HepG2 (cell line): ENCODE data around the gene EEA1. TPM values are rescaled to one million over a fixed set of nuclear protein-coding genes. Genes with fewer than 3 reads are reported as not detected.

Source experiments
- GABPA ChIP-seq, 2 experiments: IDR thresholded peaks; 2 replicates each; pipeline ENCODE4 v1.6.1; 2011 to 2016; ENCODE audit warnings: low read depth in 2 of 2, low read length in 1 of 2, missing biosample characterization in 1 of 2, missing genetic modification characterization in 1 of 2
- HMG20A ChIP-seq: IDR thresholded peaks from 2 replicates; pipeline ENCODE4 v1.6.1; 2016; ENCODE audit warnings: borderline replicate concordance
- HNF4A ChIP-seq: sonication (generic); formaldehyde crosslinking; IDR thresholded peaks from 2 replicates; pipeline ENCODE4 v1.4.0; 2020; ENCODE audit warnings: missing genetic modification reagents
- IRF2 ChIP-seq: IDR thresholded peaks from 2 replicates; pipeline ENCODE4 v1.6.1; 2018; ENCODE audit warnings: missing genetic modification reagents, missing compliant biosample characterization
- KAT8 ChIP-seq: IDR thresholded peaks from 2 replicates; pipeline ENCODE4 v1.6.1; 2016; ENCODE audit warnings: missing genetic modification reagents, missing compliant biosample characterization
- NR2F6 ChIP-seq, 2 experiments: IDR thresholded peaks; 2 replicates each; pipeline ENCODE4 v1.6.1; 2016; ENCODE audit warnings: antibody characterized with exemption in 1 of 2, mild to moderate bottlenecking in 1 of 2
- PHF20 ChIP-seq: sonication (generic); formaldehyde crosslinking; IDR thresholded peaks from 2 replicates; pipeline ENCODE4 v1.5.0; 2020; ENCODE audit warnings: mild to moderate bottlenecking, missing genetic modification reagents
- RXRB ChIP-seq: IDR thresholded peaks from 2 replicates; pipeline ENCODE4 v1.6.1; 2016; ENCODE audit warnings: borderline replicate concordance, missing genetic modification reagents, missing compliant biosample characterization
- ZBTB21 ChIP-seq: sonication (generic); formaldehyde crosslinking; IDR thresholded peaks from 2 replicates; pipeline ENCODE4 v1.4.0; 2020; ENCODE audit warnings: missing genetic modification reagents
- ZNF280B ChIP-seq: sonication (generic); formaldehyde crosslinking; IDR thresholded peaks from 2 replicates; pipeline ENCODE4 v1.5.0; 2020; ENCODE audit warnings: missing genetic modification reagents, mild to moderate bottlenecking, borderline replicate concordance
- ZNF644 ChIP-seq: IDR thresholded peaks from 2 replicates; pipeline ENCODE4 v1.6.1; 2016; ENCODE audit warnings: low read depth
- ZNF792 ChIP-seq: IDR thresholded peaks from 2 replicates; pipeline ENCODE4 v1.6.1; 2016
- polyA plus RNA-seq, 8 experiments: library from polyadenylated mRNA; depleted of rRNA in 3 of 8; stranded (reverse) in 7 of 8; unstranded in 1 of 8; fragments of >200 nt; fragmentation: Illumina TruSeq in 4 of 8; extraction: Trizol in 4 of 8; gene quantifications; 2 replicates each; pipeline versions ENCODE4 v1.2.1 to v1.2.3, GENCODE V29; 2011 to 2016; ENCODE audit warnings: low read depth in 4 of 8, missing spikeins in 1 of 8, mixed read lengths in 1 of 8; ENCODE audit not compliant: insufficient read depth in 1 of 8
- total RNA-seq, 5 experiments: library from RNA; depleted of rRNA; stranded (reverse); fragments of >200 nt; fragmentation: Illumina TruSeq; extraction: Trizol; gene quantifications; 2 replicates each; pipeline ENCODE4 v1.2.3, GENCODE V29; 2016; ENCODE audit warnings: low read depth in 1 of 5
- TF ChIP-seq, protein P1 (sequence below): sonication (generic); formaldehyde crosslinking; IDR thresholded peaks from 2 replicates; pipeline ENCODE4 v1.5.0; 2020; ENCODE audit warnings: mild to moderate bottlenecking, missing genetic modification reagents
- TF ChIP-seq, protein P2 (sequence below): sonication (generic); formaldehyde crosslinking; conservative IDR thresholded peaks from 2 replicates; pipeline ENCODE4 v1.8.0; 2022; ENCODE audit warnings: mild to moderate bottlenecking, moderate library complexity, missing genetic modification reagents

The EEA1 gene
- total and polyA plus RNA-seq, 2 of the 13 experiments (the other 11 are each of a cell fraction or from before 2014, with no cell fraction given): 5.0 to 19.3 TPM

DNA sequence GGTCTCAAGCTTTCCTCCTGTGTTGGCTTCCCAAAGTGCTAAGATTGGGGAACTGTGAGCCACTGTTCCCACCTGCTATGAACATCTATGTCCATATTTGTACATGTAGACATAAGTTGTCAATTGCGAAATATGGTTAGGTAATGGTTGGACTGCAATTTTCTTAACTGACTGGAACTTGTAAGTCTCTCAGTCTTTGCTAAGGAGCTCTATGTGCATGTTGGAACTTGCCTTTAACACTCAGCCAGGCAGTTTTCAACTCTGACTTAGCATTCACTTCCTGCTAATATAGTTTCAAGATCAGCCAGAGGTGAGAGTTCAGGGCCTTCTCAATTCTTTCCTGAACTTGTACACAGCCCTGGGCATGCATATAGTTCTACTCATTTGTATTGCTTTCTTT lies 44.5 kb upstream of the EEA1 start (continued):
- TF ChIP-seq, protein P1, sequence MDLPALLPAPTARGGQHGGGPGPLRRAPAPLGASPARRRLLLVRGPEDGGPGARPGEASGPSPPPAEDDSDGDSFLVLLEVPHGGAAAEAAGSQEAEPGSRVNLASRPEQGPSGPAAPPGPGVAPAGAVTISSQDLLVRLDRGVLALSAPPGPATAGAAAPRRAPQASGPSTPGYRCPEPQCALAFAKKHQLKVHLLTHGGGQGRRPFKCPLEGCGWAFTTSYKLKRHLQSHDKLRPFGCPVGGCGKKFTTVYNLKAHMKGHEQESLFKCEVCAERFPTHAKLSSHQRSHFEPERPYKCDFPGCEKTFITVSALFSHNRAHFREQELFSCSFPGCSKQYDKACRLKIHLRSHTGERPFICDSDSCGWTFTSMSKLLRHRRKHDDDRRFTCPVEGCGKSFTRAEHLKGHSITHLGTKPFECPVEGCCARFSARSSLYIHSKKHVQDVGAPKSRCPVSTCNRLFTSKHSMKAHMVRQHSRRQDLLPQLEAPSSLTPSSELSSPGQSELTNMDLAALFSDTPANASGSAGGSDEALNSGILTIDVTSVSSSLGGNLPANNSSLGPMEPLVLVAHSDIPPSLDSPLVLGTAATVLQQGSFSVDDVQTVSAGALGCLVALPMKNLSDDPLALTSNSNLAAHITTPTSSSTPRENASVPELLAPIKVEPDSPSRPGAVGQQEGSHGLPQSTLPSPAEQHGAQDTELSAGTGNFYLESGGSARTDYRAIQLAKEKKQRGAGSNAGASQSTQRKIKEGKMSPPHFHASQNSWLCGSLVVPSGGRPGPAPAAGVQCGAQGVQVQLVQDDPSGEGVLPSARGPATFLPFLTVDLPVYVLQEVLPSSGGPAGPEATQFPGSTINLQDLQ: 0 out of 2 replicates have a peak, but pooled peaks have one; percentile 27
- peak; percentile 63 for TF ChIP-seq ZNF644 (CRISPR knock-in tag)
- TF ChIP-seq ZNF792 (CRISPR knock-in tag): 0 out of 2 replicates have a peak, but pooled peaks have one; percentile 19
- TF ChIP-seq PHF20 (CRISPR knock-in tag): 0 out of 2 replicates have a peak, but pooled peaks have one; percentile 35
- no peak for TF ChIP-seq ZNF280B (CRISPR knock-in tag)
- no peak for TF ChIP-seq GABPA (IDR thresholded peaks at IDR 0.05; ENCODE audit: low read depth, low read length)
- TF ChIP-seq GABPA (CRISPR knock-in tag; IDR thresholded peaks at IDR 0.05; ENCODE audit: low read depth): no peak
- TF ChIP-seq RXRB (CRISPR knock-in tag): 0 out of 2 replicates have a peak, but pooled peaks have one; percentile 29
- 0 out of 2 replicates have a peak, but pooled peaks have one; percentile 30 for TF ChIP-seq KAT8 (CRISPR knock-in tag)
- peak; percentile 49; the same call in 1 of the 2 replicates for TF ChIP-seq HMG20A (CRISPR knock-in tag)
- TF ChIP-seq NR2F6 (IDR thresholded peaks at IDR 0.05): 0 out of 2 replicates have a peak, but pooled peaks have one; percentile 28
- 0 out of 2 replicates have a peak, but pooled peaks have one; percentile 16 for TF ChIP-seq NR2F6 (CRISPR knock-in tag; IDR thresholded peaks at IDR 0.05)
- TF ChIP-seq ZBTB21: no peak
- 0 out of 2 replicates have a peak, but pooled peaks have one; percentile 12 for TF ChIP-seq HNF4A (CRISPR knock-in tag)
- TF ChIP-seq IRF2 (CRISPR knock-in tag): peak; percentile 41; the same call in 1 of the 2 replicates
- TF ChIP-seq, protein P2, sequence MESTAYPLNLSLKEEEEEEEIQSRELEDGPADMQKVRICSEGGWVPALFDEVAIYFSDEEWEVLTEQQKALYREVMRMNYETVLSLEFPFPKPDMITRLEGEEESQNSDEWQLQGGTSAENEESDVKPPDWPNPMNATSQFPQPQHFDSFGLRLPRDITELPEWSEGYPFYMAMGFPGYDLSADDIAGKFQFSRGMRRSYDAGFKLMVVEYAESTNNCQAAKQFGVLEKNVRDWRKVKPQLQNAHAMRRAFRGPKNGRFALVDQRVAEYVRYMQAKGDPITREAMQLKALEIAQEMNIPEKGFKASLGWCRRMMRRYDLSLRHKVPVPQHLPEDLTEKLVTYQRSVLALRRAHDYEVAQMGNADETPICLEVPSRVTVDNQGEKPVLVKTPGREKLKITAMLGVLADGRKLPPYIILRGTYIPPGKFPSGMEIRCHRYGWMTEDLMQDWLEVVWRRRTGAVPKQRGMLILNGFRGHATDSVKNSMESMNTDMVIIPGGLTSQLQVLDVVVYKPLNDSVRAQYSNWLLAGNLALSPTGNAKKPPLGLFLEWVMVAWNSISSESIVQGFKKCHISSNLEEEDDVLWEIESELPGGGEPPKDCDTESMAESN (CRISPR knock-in tag): no peak
- TF ChIP-seq, all 625 proteins: peak for 34
